ENCODE results near the gene ZFP90.

- TF ChIP-seq TARDBP (IDR thresholded peaks at IDR 0.05) (no peak), SP1 (IDR thresholded peaks at IDR 0.05) (no peak), L3MBTL2 (conservative IDR thresholded peaks at IDR 0.05) (no peak), ELF4 (IDR thresholded peaks at IDR 0.05) (no peak), SUZ12 (IDR thresholded peaks at IDR 0.05) (no peak), ZNF384 (IDR thresholded peaks at IDR 0.05) (no peak), FOXA1 (IDR thresholded peaks at IDR 0.05) (no peak), FOXM1 (IDR thresholded peaks at IDR 0.05; ENCODE audit: borderline replicate concordance) (no peak)
Measured at GRCh38 chr16:68492151-68492542, 46.9 kb upstream of the ZFP90 start.

Data from HEK293T (cell line).